SK-N-DZ (cell line): ENCODE results near the gene IFNA16.
"Not testable (repeated sequence)": the region's sequence is repeated elsewhere in the genome, so short reads cannot be mapped to it uniquely, and the experiment has no call there.

Source experiments
- DNase-seq: peaks from one replicate; pipeline ENCODE4 v3.0.0-alpha.2; 2015; ENCODE audit warnings: low spot score

Gene IFNA16

GRCh38 chr9:21202105-21202504, 15.0 kb downstream of the IFNA16 start, which contains the start of gene IFNA7:
TSS of gene IFNA7 (minus strand) at chr9:21202205. CDS start at chr9:21202165, 40 bp downstream.
- DNase-seq: not testable (repeated sequence)

- DNase-seq: not testable (repeated sequence)
Measured at GRCh38 chr9:21194867-21195776, 22.0 kb downstream of the IFNA16 start.

- DNase-seq: not testable (repeated sequence)
Measured at GRCh38 chr9:21187487-21187886, 29.6 kb downstream of the IFNA16 start, which contains the start of gene IFNA4. TSS of gene IFNA4 (minus strand) at chr9:21187587. CDS start at chr9:21187531, 56 bp downstream.

- not testable (repeated sequence) for DNase-seq
Measured at GRCh38 chr9:21182810-21183736, 34.0 kb downstream of the IFNA16 start.

- DNase-seq: no peak
Measured at GRCh38 chr9:21174671-21175070, 42.4 kb downstream of the IFNA16 start.

GRCh38 chr9:21172156-21172555, 45.0 kb downstream of the IFNA16 start:
- DNase-seq: no peak

GRCh38 chr9:21171351-21171750, 45.8 kb downstream of the IFNA16 start:
- DNase-seq: no peak

- not testable (repeated sequence) for DNase-seq
Measured at GRCh38 chr9:21166560-21166959, 50.6 kb downstream of the IFNA16 start, which contains the start of gene IFNA21. TSS of gene IFNA21 (minus strand) at chr9:21166660. CDS start at chr9:21166612, 48 bp downstream.
